Neural cell (in vitro differentiated cells): ENCODE measurements around the gene EIF3I. TPM values are rescaled to one million over a fixed set of nuclear protein-coding genes. Genes with fewer than 3 reads are reported as not detected.
"Not testable (repeated sequence)": the region's sequence is repeated elsewhere in the genome, so short reads cannot be mapped to it uniquely, and the experiment has no call there.

Experiments used
- H2AFZ ChIP-seq: fragments of 200-600, 300-800 bp; sonication (generic), shearing (Covaris generic); 2 replicates; pipeline ENCODE4 v1.6.0; 2014; ENCODE audit warnings: low read depth, mild to moderate bottlenecking, antibody characterized with exemption, low read length, moderate library complexity
- H3F3A ChIP-seq: fragments of 200-600 bp; shearing (Covaris generic); 2 replicates; pipeline ENCODE4 v1.6.1; 2016; ENCODE audit warnings: mild to moderate bottlenecking, moderate library complexity, mixed read lengths, antibody characterized with exemption, low read length; ENCODE audit not compliant: insufficient read depth, poor library complexity, severe bottlenecking
- H3K27ac ChIP-seq: fragments of 200-600, 300-800 bp; sonication (generic), shearing (Covaris generic); 2 replicates; pipeline ENCODE4 v1.5.1; 2014; ENCODE audit warnings: mild to moderate bottlenecking, low read length, moderate library complexity
- H3K27me3 ChIP-seq: fragments of 300-800, 200-600 bp; sonication (generic), shearing (Covaris generic); 2 replicates; pipeline ENCODE4 v1.6.0; 2014; ENCODE audit warnings: mild to moderate bottlenecking, low read depth, low read length, moderate library complexity; ENCODE audit not compliant: insufficient read depth
- H3K36me3 ChIP-seq: fragments of 300-800, 200-600 bp; sonication (generic), shearing (Covaris generic); 2 replicates; pipeline ENCODE4 v1.5.1; 2014; ENCODE audit warnings: mild to moderate bottlenecking, antibody characterized with exemption, low read length, moderate library complexity; ENCODE audit not compliant: insufficient read depth
- H3K4me2 ChIP-seq: fragments of 300-800, 200-600 bp; sonication (generic), shearing (Covaris generic); 2 replicates; pipeline ENCODE4 v1.6.0; 2014; ENCODE audit warnings: mild to moderate bottlenecking, low read length
- H3K4me3 ChIP-seq: fragments of 300-800, 200-600 bp; sonication (generic), shearing (Covaris generic); 2 replicates; pipeline ENCODE4 v1.5.1; 2014; ENCODE audit warnings: mild to moderate bottlenecking, low read length, moderate library complexity
- H3K79me2 ChIP-seq: fragments of 200-600 bp; shearing (Covaris generic); replicated peaks from 2 replicates; pipeline ENCODE4 v1.6.0; 2014; ENCODE audit warnings: mild to moderate bottlenecking, low read length, moderate library complexity; ENCODE audit not compliant: insufficient read depth
- H3K9ac ChIP-seq: fragments of 300-800, 200-600 bp; sonication (generic), shearing (Covaris generic); 2 replicates; pipeline ENCODE4 v1.6.1; 2016; ENCODE audit warnings: mild to moderate bottlenecking, low read length, mixed read lengths
- H3K9me2 ChIP-seq: fragments of 200-600 bp; shearing (Covaris generic); 2 replicates; pipeline ENCODE4 v1.6.1; 2016; ENCODE audit warnings: mild to moderate bottlenecking, low read length, mixed read lengths; ENCODE audit not compliant: insufficient read depth
- H3K9me3 ChIP-seq: fragments of 200-600, 300-800 bp; sonication (generic), shearing (Covaris generic); 2 replicates; pipeline ENCODE4 v1.6.1; 2016; ENCODE audit warnings: mild to moderate bottlenecking, mixed run types, low read length, moderate library complexity, mixed read lengths
- H4K20me1 ChIP-seq: fragments of 200-600 bp; shearing (Covaris generic); 2 replicates; pipeline ENCODE4 v1.6.1; 2016; ENCODE audit warnings: mild to moderate bottlenecking, mixed run types; ENCODE audit not compliant: insufficient read depth
- CTCF ChIP-seq: fragments of 450-650 bp; IDR thresholded peaks from 2 replicates; pipeline ENCODE4 v1.5.1; 2014; ENCODE audit warnings: antibody characterized with exemption, mild to moderate bottlenecking, moderate library complexity; ENCODE audit not compliant: poor library complexity, severe bottlenecking
- EP300 ChIP-seq: fragments of 450-650 bp; conservative IDR thresholded peaks from 2 replicates; pipeline ENCODE4 v1.6.1; 2014; ENCODE audit warnings: antibody characterized with exemption, mild to moderate bottlenecking, moderate library complexity; ENCODE audit not compliant: poor library complexity, severe bottlenecking
- EZH2 ChIP-seq: fragments of 200-600, 300-800 bp; shearing (Covaris generic), sonication (generic); IDR thresholded peaks from 2 replicates; pipeline ENCODE4 v1.6.1; 2014; ENCODE audit warnings: antibody characterized with exemption, low read length, borderline replicate concordance, mild to moderate bottlenecking; ENCODE audit not compliant: insufficient read depth, poor library complexity, severe bottlenecking
- MXI1 ChIP-seq: fragments of 450-650 bp; conservative IDR thresholded peaks from 2 replicates; pipeline ENCODE4 v1.6.1; 2014; ENCODE audit warnings: antibody characterized with exemption, mild to moderate bottlenecking; ENCODE audit not compliant: poor library complexity, severe bottlenecking
- POLR2AphosphoS5 ChIP-seq: IDR thresholded peaks from 2 replicates; pipeline ENCODE4 v1.6.1; 2012
- RAD21 ChIP-seq: fragments of 450-650 bp; conservative IDR thresholded peaks from 2 replicates; pipeline ENCODE4 v1.6.1; 2014; ENCODE audit warnings: antibody characterized with exemption, mild to moderate bottlenecking, moderate library complexity
- SMC3 ChIP-seq: fragments of 450-650 bp; conservative IDR thresholded peaks from 2 replicates; pipeline ENCODE4 v1.6.1; 2014; ENCODE audit warnings: antibody characterized with exemption, mild to moderate bottlenecking, moderate library complexity; ENCODE audit not compliant: poor library complexity
- TAF1 ChIP-seq: IDR thresholded peaks from 2 replicates; pipeline ENCODE4 v1.6.1; 2012; ENCODE audit warnings: low read depth
- polyA plus RNA-seq: library from polyadenylated mRNA; depleted of rRNA; stranded (reverse); fragments of >200 nt; gene quantifications from 2 replicates; pipeline ENCODE4 v1.2.3, GENCODE V29; 2014
- TF ChIP-seq, protein P1 (sequence below): IDR thresholded peaks from 2 replicates; pipeline ENCODE4 v1.6.1; 2012; ENCODE audit warnings: borderline replicate concordance

Gene EIF3I
- polyA plus RNA-seq, 1 donor from 2014 or later = 158 TPM

GRCh38 chr1:32256473-32257226 lies 34.4 kb downstream of the EIF3I start:
- H3K9ac ChIP-seq = no peak overlapping the region
- H3K4me2 ChIP-seq = no peak overlapping the region
- no peak overlapping the region for H3K27ac ChIP-seq
- no peak overlapping the region for H2AFZ ChIP-seq
- TF ChIP-seq EP300 (no peak), POLR2AphosphoS5 (no peak), TAF1 (no peak), EZH2 (no peak), CTCF (no peak), RAD21 (no peak), SMC3 (no peak), MXI1 (no peak)
- TF ChIP-seq, protein P1, sequence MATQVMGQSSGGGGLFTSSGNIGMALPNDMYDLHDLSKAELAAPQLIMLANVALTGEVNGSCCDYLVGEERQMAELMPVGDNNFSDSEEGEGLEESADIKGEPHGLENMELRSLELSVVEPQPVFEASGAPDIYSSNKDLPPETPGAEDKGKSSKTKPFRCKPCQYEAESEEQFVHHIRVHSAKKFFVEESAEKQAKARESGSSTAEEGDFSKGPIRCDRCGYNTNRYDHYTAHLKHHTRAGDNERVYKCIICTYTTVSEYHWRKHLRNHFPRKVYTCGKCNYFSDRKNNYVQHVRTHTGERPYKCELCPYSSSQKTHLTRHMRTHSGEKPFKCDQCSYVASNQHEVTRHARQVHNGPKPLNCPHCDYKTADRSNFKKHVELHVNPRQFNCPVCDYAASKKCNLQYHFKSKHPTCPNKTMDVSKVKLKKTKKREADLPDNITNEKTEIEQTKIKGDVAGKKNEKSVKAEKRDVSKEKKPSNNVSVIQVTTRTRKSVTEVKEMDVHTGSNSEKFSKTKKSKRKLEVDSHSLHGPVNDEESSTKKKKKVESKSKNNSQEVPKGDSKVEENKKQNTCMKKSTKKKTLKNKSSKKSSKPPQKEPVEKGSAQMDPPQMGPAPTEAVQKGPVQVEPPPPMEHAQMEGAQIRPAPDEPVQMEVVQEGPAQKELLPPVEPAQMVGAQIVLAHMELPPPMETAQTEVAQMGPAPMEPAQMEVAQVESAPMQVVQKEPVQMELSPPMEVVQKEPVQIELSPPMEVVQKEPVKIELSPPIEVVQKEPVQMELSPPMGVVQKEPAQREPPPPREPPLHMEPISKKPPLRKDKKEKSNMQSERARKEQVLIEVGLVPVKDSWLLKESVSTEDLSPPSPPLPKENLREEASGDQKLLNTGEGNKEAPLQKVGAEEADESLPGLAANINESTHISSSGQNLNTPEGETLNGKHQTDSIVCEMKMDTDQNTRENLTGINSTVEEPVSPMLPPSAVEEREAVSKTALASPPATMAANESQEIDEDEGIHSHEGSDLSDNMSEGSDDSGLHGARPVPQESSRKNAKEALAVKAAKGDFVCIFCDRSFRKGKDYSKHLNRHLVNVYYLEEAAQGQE = no peak
- no peak overlapping the region for H3K4me3 ChIP-seq
- no peaks in the 10 kb centered on the region for H3K79me2 ChIP-seq
- H4K20me1 ChIP-seq = no peaks in the 10 kb centered on the region
- no peaks in the 10 kb centered on the region for H3K9me3 ChIP-seq
- H3K9me2 ChIP-seq = no peaks in the 10 kb centered on the region
- H3F3A ChIP-seq = no peaks in the 10 kb centered on the region
- no peaks in the 10 kb centered on the region for H3K36me3 ChIP-seq
- H3K27me3 ChIP-seq = no peaks in the 10 kb centered on the region

GRCh38 chr1:32257227-32257508 lies 35.0 kb downstream of the EIF3I start:
- no peak overlapping the region for H3K4me3 ChIP-seq
- no peak overlapping the region for H2AFZ ChIP-seq
- H3K9me2 ChIP-seq = no peaks in the 10 kb centered on the region
- H3K27me3 ChIP-seq = no peaks in the 10 kb centered on the region
- no peaks in the 10 kb centered on the region for H3F3A ChIP-seq
- H3K27ac ChIP-seq = no peak overlapping the region
- no peaks in the 10 kb centered on the region for H4K20me1 ChIP-seq
- H3K9ac ChIP-seq = no peak overlapping the region
- no peaks in the 10 kb centered on the region for H3K79me2 ChIP-seq
- no peak for TF ChIP-seq CTCF
- TF ChIP-seq RAD21 = no peak
- TF ChIP-seq EZH2 = no peak
- no peak for TF ChIP-seq MXI1
- no peak for TF ChIP-seq POLR2AphosphoS5
- no peak for TF ChIP-seq EP300
- no peak for TF ChIP-seq TAF1
- TF ChIP-seq, protein P1 = no peak
- TF ChIP-seq SMC3 = no peak
- no peak overlapping the region for H3K4me2 ChIP-seq
- H3K9me3 ChIP-seq = no peaks in the 10 kb centered on the region
- H3K36me3 ChIP-seq = no peaks in the 10 kb centered on the region

GRCh38 chr1:32263236-32263593 lies 41.0 kb downstream of the EIF3I start:
- not testable (repeated sequence) for H2AFZ ChIP-seq, H4K20me1 ChIP-seq, H3K4me2 ChIP-seq, H3K27ac ChIP-seq, H3K4me3 ChIP-seq, H3F3A ChIP-seq, H3K9me3 ChIP-seq, H3K79me2 ChIP-seq, H3K36me3 ChIP-seq, H3K9ac ChIP-seq, H3K9me2 ChIP-seq, H3K27me3 ChIP-seq
